Fibroblast of the aortic adventitia (primary cell): Measurements from ENCODE around the gene GPR143. TPM values are rescaled to one million over a fixed set of nuclear protein-coding genes. Genes with fewer than 3 reads are reported as not detected.

Source experiments
- DNase-seq: peaks from one replicate; pipeline ENCODE4 v3.0.0-alpha.2; 2010; ENCODE audit warnings: low read depth
- H3K4me3 ChIP-seq: 2 replicates; pipeline ENCODE4 v1.5.1; 2011; ENCODE audit warnings: low read depth, mild to moderate bottlenecking, control low read depth, low read length, moderate library complexity
- total RNA-seq: library from RNA; depleted of rRNA; stranded (reverse); fragments of >200 nt; gene quantifications from 2 replicates; pipeline ENCODE4 v1.2.3, GENCODE V29; 2012; ENCODE audit warnings: low replicate concordance
- TF ChIP-seq, protein P1 (sequence below): IDR thresholded peaks from 2 replicates; pipeline ENCODE4 v1.5.1; 2011; ENCODE audit warnings: mild to moderate bottlenecking, low read length, control low read depth, inconsistent platforms; ENCODE audit not compliant: insufficient read depth

Gene GPR143
- total RNA-seq, 1 donor = not detected

DNA sequence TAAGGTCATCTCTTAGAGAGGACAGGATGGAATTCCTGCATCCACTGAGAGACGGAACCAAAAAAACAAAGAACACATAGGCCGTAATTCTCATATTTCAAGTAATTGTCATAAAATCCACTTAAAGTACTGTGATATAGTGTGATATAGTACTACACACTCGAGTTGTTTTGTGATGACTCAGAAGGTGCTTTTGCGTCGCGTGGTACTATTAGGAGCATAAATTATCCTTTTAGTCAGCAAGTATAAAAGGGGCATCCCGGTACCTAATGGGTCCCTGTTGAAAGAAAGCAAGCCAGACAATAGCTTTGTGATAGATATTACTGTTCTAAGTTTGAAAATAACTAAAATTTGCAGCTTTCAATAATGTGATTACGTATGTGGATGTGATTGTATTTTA is 55.3 kb downstream of the GPR143 start:
- H3K4me3 ChIP-seq = no peak overlapping the region
- TF ChIP-seq, protein P1, sequence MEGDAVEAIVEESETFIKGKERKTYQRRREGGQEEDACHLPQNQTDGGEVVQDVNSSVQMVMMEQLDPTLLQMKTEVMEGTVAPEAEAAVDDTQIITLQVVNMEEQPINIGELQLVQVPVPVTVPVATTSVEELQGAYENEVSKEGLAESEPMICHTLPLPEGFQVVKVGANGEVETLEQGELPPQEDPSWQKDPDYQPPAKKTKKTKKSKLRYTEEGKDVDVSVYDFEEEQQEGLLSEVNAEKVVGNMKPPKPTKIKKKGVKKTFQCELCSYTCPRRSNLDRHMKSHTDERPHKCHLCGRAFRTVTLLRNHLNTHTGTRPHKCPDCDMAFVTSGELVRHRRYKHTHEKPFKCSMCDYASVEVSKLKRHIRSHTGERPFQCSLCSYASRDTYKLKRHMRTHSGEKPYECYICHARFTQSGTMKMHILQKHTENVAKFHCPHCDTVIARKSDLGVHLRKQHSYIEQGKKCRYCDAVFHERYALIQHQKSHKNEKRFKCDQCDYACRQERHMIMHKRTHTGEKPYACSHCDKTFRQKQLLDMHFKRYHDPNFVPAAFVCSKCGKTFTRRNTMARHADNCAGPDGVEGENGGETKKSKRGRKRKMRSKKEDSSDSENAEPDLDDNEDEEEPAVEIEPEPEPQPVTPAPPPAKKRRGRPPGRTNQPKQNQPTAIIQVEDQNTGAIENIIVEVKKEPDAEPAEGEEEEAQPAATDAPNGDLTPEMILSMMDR = no peak
- no peak for DNase-seq

- H3K4me3 ChIP-seq = no peak overlapping the region
- peak; percentile 70 for DNase-seq
- TF ChIP-seq, protein P1 = peak; percentile 78
These were observed 56.6 kb downstream of the GPR143 start for GRCh38 chrX:9708923-9709553.

GRCh38 chrX:9708086-9708485 is 57.6 kb downstream of the GPR143 start:
- TF ChIP-seq, protein P1 = no peak
- DNase-seq = no peak
- no peak overlapping the region for H3K4me3 ChIP-seq

DNA sequence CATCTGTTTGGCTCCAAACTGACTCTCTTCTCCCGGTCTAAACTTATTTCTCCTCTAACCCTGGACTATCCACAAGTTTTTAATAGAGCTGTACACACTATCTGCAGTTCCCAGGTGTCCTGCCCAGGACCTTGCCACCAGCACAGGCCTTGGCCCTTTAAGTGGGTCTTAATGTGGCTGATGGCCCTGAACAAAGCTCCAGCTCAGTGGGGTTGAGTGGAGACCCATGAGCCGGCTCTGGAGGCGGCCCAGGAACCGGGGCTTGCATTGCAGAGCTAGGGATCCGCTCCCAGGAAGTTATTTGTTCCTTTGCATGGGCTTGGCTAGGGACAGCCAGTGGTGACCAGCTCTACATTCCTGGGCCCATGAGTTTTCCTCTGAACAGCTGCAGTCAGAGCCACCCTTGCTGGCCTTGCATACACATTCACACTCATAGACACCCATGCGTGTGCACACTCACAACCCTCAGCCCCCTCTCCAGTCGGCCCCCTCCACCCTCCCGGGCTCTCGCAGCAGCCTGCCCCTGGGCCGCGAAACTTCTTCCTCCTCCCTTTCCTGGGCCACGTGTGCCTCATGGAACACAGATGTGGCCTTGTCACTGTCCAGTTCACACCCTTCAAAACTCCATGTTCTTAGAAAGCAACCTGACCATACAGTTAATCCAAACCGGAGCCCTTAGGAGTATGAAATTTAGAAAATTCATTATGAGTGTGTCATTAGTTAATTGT is 58.2 kb downstream of the GPR143 start:
- no peak for DNase-seq

GRCh38 chrX:9706421-9706820 is 59.2 kb downstream of the GPR143 start:
- no peak overlapping the region for H3K4me3 ChIP-seq
- TF ChIP-seq, protein P1 = no peak
- DNase-seq = no peak

More for the DNA sequence above, 58.2 kb downstream of the GPR143 start:
- TF ChIP-seq, protein P1 = no peak
- H3K4me3 ChIP-seq = no peak overlapping the region

DNA sequence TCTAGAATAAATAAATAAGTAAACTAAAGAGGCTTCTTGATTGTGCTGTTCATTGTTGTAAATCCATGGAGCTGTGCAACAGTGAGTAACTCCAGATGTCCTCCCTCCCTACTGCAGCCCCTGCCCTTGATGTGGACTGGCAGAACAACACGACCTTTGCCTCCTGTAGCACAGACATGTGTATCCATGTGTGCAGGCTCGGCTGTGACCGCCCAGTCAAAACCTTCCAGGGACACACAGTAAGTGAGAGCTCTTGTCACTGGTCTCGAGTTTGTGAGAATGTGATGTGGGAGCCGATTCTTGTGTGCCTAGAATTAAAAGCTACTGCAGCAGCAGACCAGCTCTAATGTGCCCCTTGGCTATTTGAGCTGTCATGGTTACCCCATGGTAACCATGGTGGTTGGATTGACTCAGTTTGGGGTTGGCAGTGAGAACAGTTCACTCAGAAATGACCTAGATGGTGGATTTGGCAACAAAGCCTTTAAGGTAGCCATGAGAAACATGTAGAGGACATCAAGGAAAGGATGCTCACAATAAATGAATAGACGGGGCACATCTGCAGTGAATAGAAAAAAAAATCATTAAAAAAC is 60.7 kb downstream of the GPR143 start:
- TF ChIP-seq, protein P1 = no peak
- no peak for DNase-seq
- H3K4me3 ChIP-seq = no peak overlapping the region
